ENCODE results near the gene PAFAH1B2. TPM values are rescaled to one million over a fixed set of nuclear protein-coding genes. Genes with fewer than 3 reads are reported as not detected.

PAFAH1B2 gene
- total and polyA plus RNA-seq, 7 donors, result 13.0 to 46.3 (median 30.8) TPM

- peak; percentile 34 to 72 for DNase-seq
- H3K27ac ChIP-seq, result peak overlapping the region; percentile 87
- 4 to 10% (median 5%) methylated on average over 5 of the region's 5 CpGs for WGBS, 3 donors
- TF ChIP-seq CTCF (IDR thresholded peaks at IDR 0.05), result no peak
- ATAC-seq, result peak; percentile 41 to 60 (median 54)
- no peaks in the 10 kb centered on the region for H3K27me3 ChIP-seq (ENCODE audit: insufficient read depth in 3 of 3, low read length in 2 of 3)
- H3K36me3 ChIP-seq (ENCODE audit: insufficient read depth in 1 of 2, low read depth in 1 of 2), result peaks cover 0 to 14% of the 10 kb centered on the region in 2 donors
- no peaks in the 10 kb centered on the region for H3K9me3 ChIP-seq
- H3K4me3 ChIP-seq, result peak overlapping the region; percentile 98
- H3K4me1 ChIP-seq, result peaks cover 28% of the 10 kb centered on the region
- intact Hi-C loops (cut with DNase I), result no loop called here
Measured at GRCh38 chr11:117143390-117143789, 697 bp upstream of the PAFAH1B2 start.

- intact Hi-C loops (cut with DNase I), result no loop called here
- H3K36me3 ChIP-seq (ENCODE audit: insufficient read depth in 1 of 2, low read depth in 1 of 2), result peaks cover 0 to 14% of the 10 kb centered on the region in 2 donors
- no peaks in the 10 kb centered on the region for H3K27me3 ChIP-seq (ENCODE audit: insufficient read depth in 3 of 3, low read length in 2 of 3)
- ATAC-seq (peak; percentile 78 to 81 (median 79)), DNase-seq (peak; percentile 53 to 64)
- peak overlapping the region; percentile 98 for H3K4me3 ChIP-seq
- H3K9me3 ChIP-seq, result no peaks in the 10 kb centered on the region
- peaks cover 34% of the 10 kb centered on the region for H3K4me1 ChIP-seq
- TF ChIP-seq CTCF (IDR thresholded peaks at IDR 0.05), result no peak
- 0 to 1% (median 0%) methylated on average over 31 to 62 of the region's 62 CpGs for WGBS, 3 donors
- H3K27ac ChIP-seq, result peak overlapping the region; percentile 87
Measured at GRCh38 chr11:117144477-117145392, 648 bp downstream of the PAFAH1B2 start.

GRCh38 chr11:117145393-117145761 lies 1.3 kb downstream of the PAFAH1B2 start:
- Histone ChIP-seq H3K4me1 (peaks cover 39% of the 10 kb centered on the region), H3K4me3 (peak overlapping the region; percentile 98), H3K9me3 (no peaks in the 10 kb centered on the region), H3K27ac (peak overlapping the region; percentile 87), H3K36me3 (ENCODE audit: insufficient read depth in 1 of 2, low read depth in 1 of 2) (peaks cover 0 to 14% of the 10 kb centered on the region in 2 donors), H3K27me3 (ENCODE audit: insufficient read depth in 3 of 3, low read length in 2 of 3) (no peaks in the 10 kb centered on the region)
- ATAC-seq, result no peak
- 3 to 5% (median 4%) methylated on average over 5 of the region's 5 CpGs for WGBS, 3 donors
- no peak for TF ChIP-seq CTCF (IDR thresholded peaks at IDR 0.05)
- DNase-seq, result no peak
- intact Hi-C loops (cut with DNase I), result no loop called here

- TF ChIP-seq CTCF (IDR thresholded peaks at IDR 0.05), result no peak
- ATAC-seq (no peak), DNase-seq (no peak)
- no peaks in the 10 kb centered on the region for H3K27me3 ChIP-seq (ENCODE audit: insufficient read depth in 3 of 3, low read length in 2 of 3)
- H3K36me3 ChIP-seq (ENCODE audit: insufficient read depth in 1 of 2, low read depth in 1 of 2), result peaks cover 0 to 14% of the 10 kb centered on the region in 2 donors
- peaks cover 42% of the 10 kb centered on the region for H3K4me1 ChIP-seq
- H3K4me3 ChIP-seq, result peak overlapping the region; percentile 98
- intact Hi-C loops (cut with DNase I), result no loop called here
- H3K27ac ChIP-seq, result peak overlapping the region; percentile 87
- H3K9me3 ChIP-seq, result no peaks in the 10 kb centered on the region
- 53 to 68% (median 61%) methylated on average over 10 of the region's 10 CpGs for WGBS, 3 donors
Measured at GRCh38 chr11:117146521-117146920, 2.4 kb downstream of the PAFAH1B2 start.

Measured in psoas muscle (tissue), 8 donors.